Transverse colon (tissue), 4 donors: ENCODE results near the gene KIAA1217. TPM values are rescaled to one million over a fixed set of nuclear protein-coding genes. Genes with fewer than 3 reads are reported as not detected.
A peak's percentile ranks its signal among the peaks of the same experiment; 100 is the strongest.

Source experiments
- DNase-seq: peaks from one replicate; pipeline ENCODE4 v3.0.0-alpha.2; 2019
- H3K27ac ChIP-seq, 4 donors: fragments of 200-600 bp; sonication (generic); 2 replicates each; pipeline ENCODE4 v1.5.1; 2016 to 2018; ENCODE audit warnings: inconsistent platforms in 4 of 4
- H3K27me3 ChIP-seq: fragments of 200-600 bp; sonication (generic); 2 replicates; pipeline ENCODE4 v1.5.1; 2017; ENCODE audit warnings: inconsistent platforms
- H3K36me3 ChIP-seq, 4 donors: fragments of 200-600 bp; sonication (generic); 2 replicates each; pipeline ENCODE4 v1.5.1; 2017 to 2019; ENCODE audit warnings: inconsistent platforms in 4 of 4
- H3K4me1 ChIP-seq, 4 donors: fragments of 200-600 bp; sonication (generic); 2 replicates each; pipeline ENCODE4 v1.5.1; 2017 to 2020; ENCODE audit warnings: inconsistent platforms in 4 of 4
- H3K4me3 ChIP-seq, 4 donors: fragments of 200-600 bp; sonication (generic); 1 replicate in 1 of 4; 2 replicates in 3 of 4; pipeline versions ENCODE4 v1.5.1 to v1.6.1; 2017 to 2019; ENCODE audit warnings: inconsistent platforms in 4 of 4
- H3K9me3 ChIP-seq, 2 donors: fragments of 200-600 bp; sonication (generic); 2 replicates each; pipeline ENCODE4 v1.5.1; 2017 to 2019; ENCODE audit warnings: inconsistent platforms in 2 of 2
- EP300 ChIP-seq: sonication (generic); formaldehyde crosslinking; IDR thresholded peaks from one replicate; pipeline ENCODE4 v1.6.1; 2017; ENCODE audit warnings: antibody characterized with exemption, low read depth
- POLR2A ChIP-seq: fragments of 450-650 bp; IDR thresholded peaks from one replicate; pipeline ENCODE4 v1.6.1; 2016; ENCODE audit warnings: antibody characterized with exemption, mild to moderate bottlenecking, moderate library complexity
- POLR2AphosphoS5 ChIP-seq, 3 donors: sonication (generic); formaldehyde crosslinking; IDR thresholded peaks; one replicate each; pipeline ENCODE4 v1.6.1; 2016; ENCODE audit warnings: antibody characterized with exemption in 3 of 3
- WGBS, 2 donors: methylation state at CpG; one replicate each; pipeline ENCODE4 v1.1.5; 2018; ENCODE audit warnings: low coverage in 1 of 2; 5-methylcytosine and 5-hydroxymethylcytosine counted together
- in situ Hi-C, 4 donors: fragments of 200-750 bp; cut with MboI; loops; one replicate each; pipeline versions ENCODE4 v1.15.0 to v1.15.1; 2017; ENCODE audit warnings: low sequenced_read_pairs in 3 of 4, low pct_ligation_motif_present in 1 of 4, low pct_unique_long_range_greater_than_20kb in 1 of 4
- intact Hi-C: fragments of 100-400 bp; cut with DNase I; formaldehyde crosslinking; loops from one replicate; pipeline ENCODE4 v1.15.1; 2023; ENCODE audit warnings: low total_unique reads
- total RNA-seq, 4 donors: library from RNA; depleted of rRNA; stranded (reverse); fragments of >200 nt; gene quantifications; one replicate each; pipeline ENCODE4 v1.1.0, GENCODE V29; 2016
- TF ChIP-seq, protein P1 (sequence below), 5 experiments: fragments of 200-600 bp in 3 of 5; fragments of 450-650 bp in 2 of 5; sonication (generic) in 3 of 5; IDR thresholded peaks; 1 replicate in 2 of 5; 2 replicates in 3 of 5; pipeline ENCODE4 v1.5.1; 2016 to 2017; ENCODE audit warnings: antibody characterized with exemption in 5 of 5, inconsistent platforms in 3 of 5, mild to moderate bottlenecking in 2 of 5, moderate library complexity in 1 of 5

Gene KIAA1217
- total RNA-seq, 4 donors from 2014 or later: 56.5 to 175 (median 72.0) TPM

DNA sequence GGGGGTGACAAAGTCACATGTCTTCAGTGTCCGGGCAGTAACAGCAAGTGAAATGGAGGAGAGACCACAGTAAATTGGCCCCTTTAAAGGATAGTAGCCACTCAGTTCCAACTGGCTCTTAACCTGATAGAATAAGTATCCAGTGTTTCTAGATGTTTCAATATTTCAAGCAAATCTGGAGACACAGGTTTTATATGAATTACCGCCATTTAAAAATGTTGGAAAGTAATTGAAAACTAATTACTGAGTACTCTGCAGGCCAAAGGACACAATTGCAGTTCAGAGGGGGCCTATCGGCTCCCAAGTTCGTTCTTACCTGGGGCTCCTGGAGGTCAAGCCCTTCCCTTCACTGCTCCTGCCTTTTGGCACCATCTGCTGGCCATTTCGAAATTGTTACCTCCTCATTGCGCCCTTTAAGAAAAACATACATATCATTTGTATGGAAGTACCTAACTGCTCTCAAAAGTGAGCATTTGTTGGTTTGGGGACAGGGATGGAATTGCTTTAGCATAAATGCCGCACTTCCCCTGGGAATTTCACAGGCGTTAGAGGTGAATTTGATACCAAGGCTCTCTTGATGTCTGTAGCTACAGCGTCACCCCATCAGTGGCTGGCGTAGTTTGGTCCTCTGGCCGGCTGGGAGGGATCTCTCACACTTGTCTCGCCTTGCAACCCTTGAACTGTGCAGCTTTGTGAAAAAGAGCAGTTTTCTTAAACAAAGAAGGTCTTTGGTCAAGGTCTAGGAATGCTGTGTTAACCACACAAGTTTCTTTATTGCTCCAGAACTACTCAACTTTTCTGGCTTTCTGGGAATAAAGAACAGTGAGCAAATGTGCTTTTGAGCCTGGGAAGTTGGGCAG, 294.8 kb downstream of the KIAA1217 start:
- DNase-seq: peak; percentile 65
- in situ Hi-C loops (loop anchor here in 3 of 4 donors (25.0 kb wide), 3 partner anchors 91 to 516 kb away; partner anchors contain the start of gene KIAA1217 (in 1 of the 3)), intact Hi-C loops (no loop called here)
- H3K4me3 ChIP-seq: no peak overlapping the region
- no peaks in the 10 kb centered on the region for H3K9me3 ChIP-seq
- H3K4me1 ChIP-seq: peaks cover 0 to 4% (median 0%) of the 10 kb centered on the region in 4 donors
- WGBS, 2 donors: 45 to 55% methylated on average over 7 to 12 of the region's 12 CpGs
- no peak overlapping the region for H3K27ac ChIP-seq
- no peak for TF ChIP-seq POLR2AphosphoS5 (IDR thresholded peaks at IDR 0.05)
- TF ChIP-seq, protein P1, sequence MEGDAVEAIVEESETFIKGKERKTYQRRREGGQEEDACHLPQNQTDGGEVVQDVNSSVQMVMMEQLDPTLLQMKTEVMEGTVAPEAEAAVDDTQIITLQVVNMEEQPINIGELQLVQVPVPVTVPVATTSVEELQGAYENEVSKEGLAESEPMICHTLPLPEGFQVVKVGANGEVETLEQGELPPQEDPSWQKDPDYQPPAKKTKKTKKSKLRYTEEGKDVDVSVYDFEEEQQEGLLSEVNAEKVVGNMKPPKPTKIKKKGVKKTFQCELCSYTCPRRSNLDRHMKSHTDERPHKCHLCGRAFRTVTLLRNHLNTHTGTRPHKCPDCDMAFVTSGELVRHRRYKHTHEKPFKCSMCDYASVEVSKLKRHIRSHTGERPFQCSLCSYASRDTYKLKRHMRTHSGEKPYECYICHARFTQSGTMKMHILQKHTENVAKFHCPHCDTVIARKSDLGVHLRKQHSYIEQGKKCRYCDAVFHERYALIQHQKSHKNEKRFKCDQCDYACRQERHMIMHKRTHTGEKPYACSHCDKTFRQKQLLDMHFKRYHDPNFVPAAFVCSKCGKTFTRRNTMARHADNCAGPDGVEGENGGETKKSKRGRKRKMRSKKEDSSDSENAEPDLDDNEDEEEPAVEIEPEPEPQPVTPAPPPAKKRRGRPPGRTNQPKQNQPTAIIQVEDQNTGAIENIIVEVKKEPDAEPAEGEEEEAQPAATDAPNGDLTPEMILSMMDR (IDR thresholded peaks at IDR 0.05): peak; percentile 37 to 71 (median 60)
- H3K27me3 ChIP-seq: no peaks in the 10 kb centered on the region
- peaks cover 0 to 8% (median 0%) of the 10 kb centered on the region in 4 donors for H3K36me3 ChIP-seq

DNA sequence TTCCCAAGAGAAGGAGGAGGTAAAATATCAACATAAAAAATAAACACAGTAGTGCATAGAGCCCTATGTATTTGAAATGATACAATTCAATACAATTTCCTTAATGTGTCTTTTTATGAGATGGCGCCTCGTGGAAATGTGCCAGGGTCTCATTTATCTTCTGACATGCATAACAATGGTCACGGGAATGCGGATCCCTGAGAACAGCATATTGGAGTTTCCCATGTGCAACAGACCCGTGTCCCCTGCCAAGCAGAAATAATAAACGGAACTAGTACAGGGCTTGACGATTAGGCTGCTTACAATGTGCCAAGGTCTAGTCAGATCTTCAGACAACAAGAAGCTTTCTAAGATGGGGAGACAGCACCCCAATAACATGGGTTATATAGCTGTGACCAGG, 296.8 kb downstream of the KIAA1217 start:
- no peaks in the 10 kb centered on the region for H3K9me3 ChIP-seq
- in situ Hi-C loops (loop anchor here in 3 of 4 donors (25.0 kb wide), 3 partner anchors 93 to 518 kb away; partner anchors contain the start of gene KIAA1217 (in 1 of the 3)), intact Hi-C loops (no loop called here)
- TF ChIP-seq EP300 (no peak), POLR2A (no peak), POLR2AphosphoS5 (IDR thresholded peaks at IDR 0.05) (no peak)
- TF ChIP-seq, protein P1 (IDR thresholded peaks at IDR 0.05): no peak
- H3K36me3 ChIP-seq: peaks cover 0 to 8% (median 0%) of the 10 kb centered on the region in 4 donors
- H3K27me3 ChIP-seq: no peaks in the 10 kb centered on the region
- H3K27ac ChIP-seq: no peak overlapping the region
- WGBS, 2 donors: 73 to 79% methylated on average over 4 to 7 of the region's 7 CpGs
- no peak overlapping the region for H3K4me3 ChIP-seq
- peaks cover 0 to 4% (median 0%) of the 10 kb centered on the region in 4 donors for H3K4me1 ChIP-seq
- DNase-seq: no peak

DNA sequence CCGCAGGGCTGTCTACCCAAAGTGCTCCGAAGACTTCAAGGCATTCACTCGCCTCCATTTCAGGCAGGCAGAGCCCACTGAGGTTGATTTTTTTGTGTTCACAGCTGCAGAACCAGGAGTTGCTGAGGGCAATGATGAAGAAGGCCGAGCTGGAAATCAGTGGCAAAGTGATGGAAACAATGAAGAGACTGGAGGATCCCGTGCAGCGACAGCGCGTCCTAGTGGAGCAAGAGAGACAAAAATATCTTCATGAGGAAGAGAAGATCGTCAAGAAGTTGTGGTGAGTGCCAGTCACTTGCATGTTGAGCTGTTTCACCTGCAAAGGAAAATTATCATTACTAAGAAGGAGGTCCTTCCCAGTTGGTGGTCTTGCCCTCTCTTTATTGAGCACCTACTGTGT, 304.2 kb downstream of the KIAA1217 start:
- in situ Hi-C loops (loop anchor here (10.0 to 25.0 kb wide), 5 partner anchors 101 to 526 kb away; partner anchors contain the start of gene KIAA1217 (in 1 of the 4)), intact Hi-C loops (no loop called here)
- no peaks in the 10 kb centered on the region for H3K9me3 ChIP-seq
- no peak for DNase-seq
- H3K27ac ChIP-seq: no peak overlapping the region
- H3K36me3 ChIP-seq: no peaks in the 10 kb centered on the region
- no peak overlapping the region for H3K4me3 ChIP-seq
- H3K4me1 ChIP-seq: no peaks in the 10 kb centered on the region
- WGBS, 2 donors: 78 to 82% methylated on average over 8 to 9 of the region's 9 CpGs
- no peaks in the 10 kb centered on the region for H3K27me3 ChIP-seq
- TF ChIP-seq, protein P1 (IDR thresholded peaks at IDR 0.05): peak in 2 of 5 experiments; percentile 12 to 13
- no peak for TF ChIP-seq EP300

DNA sequence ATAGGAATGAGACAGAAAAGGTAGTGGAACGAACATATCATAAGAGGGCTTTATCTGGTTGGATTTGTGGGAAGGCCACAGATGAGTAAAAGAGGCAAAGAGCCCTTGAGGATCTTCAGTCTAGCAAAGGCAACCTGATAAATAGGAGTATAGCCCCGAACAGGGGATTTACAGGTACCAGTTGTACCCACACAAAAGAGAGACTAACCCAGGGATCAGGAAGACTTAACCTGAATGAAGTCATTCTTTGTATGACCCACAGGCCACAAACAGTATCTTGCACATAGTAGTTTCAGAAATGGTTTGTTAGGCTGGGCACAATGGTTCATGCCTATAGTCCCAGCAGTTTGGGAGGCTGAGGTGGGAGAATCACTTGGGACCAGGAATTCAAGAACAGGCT, 306.5 kb downstream of the KIAA1217 start:
- in situ Hi-C loops (loop anchor here (10.0 to 25.0 kb wide), 5 partner anchors 103 to 528 kb away; partner anchors contain the start of gene KIAA1217 (in 1 of the 4)), intact Hi-C loops (loop anchor here (5.0 kb wide), 1 partner anchor 518 kb away; no protein-coding TSS in a partner anchor)
- no peaks in the 10 kb centered on the region for H3K27me3 ChIP-seq
- no peak for TF ChIP-seq EP300
- no peak for TF ChIP-seq POLR2A
- TF ChIP-seq, protein P1 (IDR thresholded peaks at IDR 0.05): no peak
- no peak for TF ChIP-seq POLR2AphosphoS5 (IDR thresholded peaks at IDR 0.05)
- no peak overlapping the region for H3K27ac ChIP-seq
- 86 to 100% methylated on average over 1 to 2 of the region's 2 CpGs for WGBS, 2 donors
- H3K4me1 ChIP-seq: no peaks in the 10 kb centered on the region
- H3K9me3 ChIP-seq: no peaks in the 10 kb centered on the region
- H3K36me3 ChIP-seq: no peaks in the 10 kb centered on the region
- H3K4me3 ChIP-seq: no peak overlapping the region
- DNase-seq: no peak
